Lower lobe of right lung (tissue), 2 donors: ENCODE measurements around the gene PTPRM. TPM values are rescaled to one million over a fixed set of nuclear protein-coding genes. Genes with fewer than 3 reads are reported as not detected.

Source experiments
- ATAC-seq, 2 donors: fragments of 200-7000 bp; cut with Tn5 transposase; one replicate each; pipeline ENCODE4 v1.9.1; 2020 to 2022; ENCODE audit warnings: mild to moderate bottlenecking in 2 of 2, moderate library complexity in 2 of 2
- DNase-seq: peaks from one replicate; pipeline ENCODE4 v3.0.0-alpha.2; 2020
- H3K27ac ChIP-seq: fragments of 200-600 bp; one replicate; pipeline ENCODE4 v1.8.0; 2022
- H3K27me3 ChIP-seq: fragments of 200-600 bp; one replicate; pipeline ENCODE4 v1.8.0; 2022; ENCODE audit warnings: low read depth
- H3K36me3 ChIP-seq: fragments of 200-600 bp; one replicate; pipeline ENCODE4 v1.8.0; 2022; ENCODE audit warnings: mild to moderate bottlenecking
- H3K4me1 ChIP-seq: fragments of 200-600 bp; one replicate; pipeline ENCODE4 v1.8.0; 2022
- H3K4me3 ChIP-seq: fragments of 200-600 bp; one replicate; pipeline ENCODE4 v1.8.0; 2022; ENCODE audit warnings: mild to moderate bottlenecking
- H3K9me3 ChIP-seq: fragments of 200-600 bp; one replicate; pipeline ENCODE4 v1.8.0; 2022
- intact Hi-C: fragments of 100-400 bp; cut with DNase I; formaldehyde crosslinking; loops from one replicate; pipeline ENCODE4 v1.11.0; 2022
- total RNA-seq: library from RNA; stranded (reverse); fragmentation: NEBNext Ultra II Directional; extraction: Animal tissue kit (Norgen Biotek cat#: 25700); gene quantifications from one replicate; pipeline ENCODE4 v1.2.1, GENCODE V29; 2021
- TF ChIP-seq, protein P1 (sequence below): fragments of 200-600 bp; IDR thresholded peaks from one replicate; pipeline ENCODE4 v1.8.0; 2022; ENCODE audit warnings: antibody characterized with exemption, mild to moderate bottlenecking
- donor health status: DM: no; HTN: yes; CAD: no; lungs with severe emphysema.

Gene PTPRM
- total RNA-seq, 1 donor from 2014 or later, result 85.2 TPM

DNA sequence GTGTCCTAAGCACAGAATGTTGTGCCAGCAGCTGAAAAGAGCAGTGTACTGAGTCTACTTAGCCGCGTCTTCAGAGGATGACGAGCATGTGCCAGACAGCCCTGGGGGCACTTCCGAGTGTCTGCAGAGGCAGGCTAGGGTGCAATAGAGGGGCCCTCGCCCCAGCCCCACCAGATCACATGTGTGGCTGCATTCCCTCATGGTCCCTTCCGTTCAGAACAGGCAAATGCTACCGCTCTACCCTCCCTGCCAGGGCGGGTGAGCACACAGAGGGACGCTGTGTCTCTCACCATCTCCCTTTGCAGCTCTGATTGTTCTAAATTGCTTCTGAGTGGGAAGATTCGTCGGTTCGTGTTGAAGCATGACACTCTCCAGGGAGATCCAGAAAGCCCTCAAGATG, 829.9 kb downstream of the PTPRM start:
- peaks cover 73% of the 10 kb centered on the region for H3K36me3 ChIP-seq
- H3K27me3 ChIP-seq, result no peaks in the 10 kb centered on the region
- no peaks in the 10 kb centered on the region for H3K4me1 ChIP-seq
- no peak for DNase-seq
- H3K9me3 ChIP-seq, result no peaks in the 10 kb centered on the region
- no peak overlapping the region for H3K4me3 ChIP-seq
- no peak for ATAC-seq
- intact Hi-C loops, result no loop called here
- TF ChIP-seq, protein P1, sequence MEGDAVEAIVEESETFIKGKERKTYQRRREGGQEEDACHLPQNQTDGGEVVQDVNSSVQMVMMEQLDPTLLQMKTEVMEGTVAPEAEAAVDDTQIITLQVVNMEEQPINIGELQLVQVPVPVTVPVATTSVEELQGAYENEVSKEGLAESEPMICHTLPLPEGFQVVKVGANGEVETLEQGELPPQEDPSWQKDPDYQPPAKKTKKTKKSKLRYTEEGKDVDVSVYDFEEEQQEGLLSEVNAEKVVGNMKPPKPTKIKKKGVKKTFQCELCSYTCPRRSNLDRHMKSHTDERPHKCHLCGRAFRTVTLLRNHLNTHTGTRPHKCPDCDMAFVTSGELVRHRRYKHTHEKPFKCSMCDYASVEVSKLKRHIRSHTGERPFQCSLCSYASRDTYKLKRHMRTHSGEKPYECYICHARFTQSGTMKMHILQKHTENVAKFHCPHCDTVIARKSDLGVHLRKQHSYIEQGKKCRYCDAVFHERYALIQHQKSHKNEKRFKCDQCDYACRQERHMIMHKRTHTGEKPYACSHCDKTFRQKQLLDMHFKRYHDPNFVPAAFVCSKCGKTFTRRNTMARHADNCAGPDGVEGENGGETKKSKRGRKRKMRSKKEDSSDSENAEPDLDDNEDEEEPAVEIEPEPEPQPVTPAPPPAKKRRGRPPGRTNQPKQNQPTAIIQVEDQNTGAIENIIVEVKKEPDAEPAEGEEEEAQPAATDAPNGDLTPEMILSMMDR, result no peak
- no peak overlapping the region for H3K27ac ChIP-seq

DNA sequence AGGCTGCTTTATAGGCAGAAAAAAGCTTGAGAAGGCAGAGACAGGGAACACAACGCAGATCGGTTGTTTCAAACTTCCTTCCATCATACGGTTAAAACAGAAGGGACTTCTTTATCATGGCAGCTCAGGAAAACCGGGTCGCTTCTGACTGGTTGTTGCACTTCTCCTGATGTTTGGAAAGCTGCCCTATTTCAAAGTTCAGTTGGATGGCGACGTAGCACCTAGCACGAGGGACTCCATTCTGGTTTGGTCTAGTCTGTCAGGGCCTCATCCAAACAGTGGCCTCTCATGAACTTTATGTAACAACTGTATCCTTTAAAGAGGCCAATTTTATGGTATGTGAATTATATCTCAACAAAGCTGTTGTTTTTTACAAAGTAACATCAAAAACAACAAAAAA, 832.0 kb downstream of the PTPRM start:
- Histone ChIP-seq H3K4me3 (no peak overlapping the region), H3K36me3 (peaks cover 71% of the 10 kb centered on the region)
- no peak for DNase-seq

DNA sequence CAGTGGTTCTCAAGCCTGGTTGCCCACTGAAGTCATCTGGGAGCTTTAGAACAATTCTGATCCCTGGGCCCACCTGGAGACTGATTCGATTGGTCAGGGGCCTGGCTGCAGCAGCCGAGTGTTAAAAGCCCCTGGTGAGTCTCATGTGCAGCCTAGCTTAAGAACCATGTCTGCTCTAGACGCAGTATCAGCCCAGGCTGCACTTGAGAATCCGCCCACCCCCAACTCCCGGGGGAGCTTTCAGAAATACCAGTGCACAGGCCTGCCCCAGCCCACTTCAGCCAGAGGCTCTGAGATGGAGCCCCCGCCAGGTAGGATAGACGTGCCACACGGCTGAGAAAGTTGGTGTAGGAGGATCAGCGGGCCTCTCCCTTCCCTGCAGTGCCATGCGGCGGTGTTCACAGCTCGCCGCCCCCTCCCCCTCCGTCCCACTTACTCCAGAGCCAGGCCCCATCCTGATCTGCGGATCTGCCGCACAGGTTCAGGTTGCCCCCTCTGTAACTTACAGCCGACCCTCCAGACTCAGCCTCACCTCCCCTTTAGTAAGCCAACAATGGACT, 833.2 kb downstream of the PTPRM start:
- Histone ChIP-seq H3K27me3 (no peaks in the 10 kb centered on the region), H3K27ac (no peak overlapping the region), H3K36me3 (peaks cover 69% of the 10 kb centered on the region), H3K4me3 (no peak overlapping the region), H3K9me3 (no peaks in the 10 kb centered on the region), H3K4me1 (no peaks in the 10 kb centered on the region)
- intact Hi-C loops, result no loop called here
- no peak for ATAC-seq
- TF ChIP-seq, protein P1, result no peak
- DNase-seq, result no peak

More for the DNA sequence above, 832.0 kb downstream of the PTPRM start:
- intact Hi-C loops, result no loop called here
- Histone ChIP-seq H3K27ac (no peak overlapping the region), H3K27me3 (no peaks in the 10 kb centered on the region), H3K4me1 (no peaks in the 10 kb centered on the region), H3K9me3 (no peaks in the 10 kb centered on the region)
- TF ChIP-seq, protein P1, result no peak
- no peak for ATAC-seq

DNA sequence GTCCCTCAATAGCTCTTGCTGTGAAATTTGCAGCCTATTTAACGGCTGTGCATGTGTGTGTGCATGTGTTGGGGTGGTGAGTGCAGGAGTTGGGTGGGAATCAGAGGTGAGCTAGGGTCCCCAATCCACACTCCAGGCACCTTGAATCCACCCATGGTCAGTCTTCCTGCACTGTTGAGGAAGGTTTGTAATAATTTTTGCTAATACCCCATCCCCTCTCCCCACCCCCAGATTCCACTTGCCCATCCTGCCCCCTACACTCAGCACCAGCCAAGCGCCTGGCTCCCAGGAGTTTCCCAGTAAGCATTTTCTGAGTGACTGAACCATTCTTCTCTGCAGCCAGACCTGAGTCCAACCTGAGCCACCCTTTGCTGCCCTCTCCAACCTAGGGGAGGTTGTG, 833.7 kb downstream of the PTPRM start:
- peaks cover 69% of the 10 kb centered on the region for H3K36me3 ChIP-seq
- DNase-seq (no peak), ATAC-seq (no peak)

DNA sequence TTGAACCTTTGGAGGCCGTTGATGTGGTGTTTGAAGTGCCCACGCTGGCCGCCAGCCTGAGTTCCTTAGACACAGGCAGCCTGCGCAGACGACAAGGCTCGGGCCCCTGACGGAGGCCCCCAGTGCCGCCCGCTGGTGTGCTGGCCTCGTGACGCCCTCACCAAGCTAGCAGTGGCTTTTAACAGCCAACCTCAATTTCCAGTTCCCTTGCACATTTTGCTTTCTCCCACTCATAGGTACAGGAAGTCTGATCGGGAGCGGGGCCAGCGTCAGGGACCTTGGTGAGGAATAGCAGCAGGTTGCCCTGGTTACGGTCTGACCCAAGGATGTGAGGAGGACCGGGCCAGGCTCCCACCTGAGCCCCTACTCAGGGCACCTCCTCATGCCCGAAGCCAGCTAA, 834.5 kb downstream of the PTPRM start:
- TF ChIP-seq, protein P1, result no peak
- DNase-seq (no peak), ATAC-seq (no peak)
- no peaks in the 10 kb centered on the region for H3K9me3 ChIP-seq
- H3K36me3 ChIP-seq, result peaks cover 66% of the 10 kb centered on the region
- intact Hi-C loops, result no loop called here
- no peak overlapping the region for H3K27ac ChIP-seq
- no peaks in the 10 kb centered on the region for H3K27me3 ChIP-seq
- no peaks in the 10 kb centered on the region for H3K4me1 ChIP-seq
- H3K4me3 ChIP-seq, result no peak overlapping the region

More for the DNA sequence above, 833.7 kb downstream of the PTPRM start:
- Histone ChIP-seq H3K27me3 (no peaks in the 10 kb centered on the region), H3K4me3 (no peak overlapping the region), H3K27ac (no peak overlapping the region), H3K9me3 (no peaks in the 10 kb centered on the region), H3K4me1 (no peaks in the 10 kb centered on the region)
- intact Hi-C loops, result no loop called here
- TF ChIP-seq, protein P1, result no peak
